MM.1S (cell line): ENCODE results near the gene EMILIN2.

ENCODE experiments used
- DNase-seq: peaks from one replicate; pipeline ENCODE4 v3.0.0-alpha.2; 2015
- H2AFZ ChIP-seq: fragments of 300-600 bp; sonication (generic); 2 replicates; pipeline ENCODE4 v1.6.0; 2016; ENCODE audit warnings: antibody characterized with exemption, low read length
- H3F3A ChIP-seq: fragments of 300-600 bp; sonication (generic); 2 replicates; pipeline ENCODE4 v1.6.1; 2016; ENCODE audit warnings: mild to moderate bottlenecking, antibody characterized with exemption, low read length, moderate library complexity, mixed read lengths; ENCODE audit not compliant: insufficient read depth
- H3K27ac ChIP-seq: fragments of 300-600 bp; sonication (generic); 2 replicates; pipeline ENCODE4 v1.5.1; 2016; ENCODE audit warnings: mild to moderate bottlenecking, low read length
- H3K27me3 ChIP-seq: fragments of 300-600 bp; sonication (generic); replicated peaks from 2 replicates; pipeline ENCODE4 v1.6.0; 2016; ENCODE audit warnings: low read length; ENCODE audit not compliant: insufficient read depth
- H3K36me3 ChIP-seq: fragments of 300-600 bp; sonication (generic); replicated peaks from 2 replicates; pipeline ENCODE4 v1.6.1; 2016; ENCODE audit warnings: mild to moderate bottlenecking, low read length, mixed read lengths; ENCODE audit not compliant: insufficient read depth
- H3K4me1 ChIP-seq: fragments of 300-600 bp; sonication (generic); 2 replicates; pipeline ENCODE4 v1.6.1; 2016; ENCODE audit warnings: low read length, mixed read lengths
- H3K4me2 ChIP-seq: fragments of 300-600 bp; sonication (generic); 2 replicates; pipeline ENCODE4 v1.6.0; 2016; ENCODE audit warnings: low read depth, low read length
- H3K4me3 ChIP-seq: fragments of 300-600 bp; sonication (generic); 2 replicates; pipeline ENCODE4 v1.5.1; 2016; ENCODE audit warnings: low read length, mixed read lengths
- H3K79me2 ChIP-seq: fragments of 300-600 bp; sonication (generic); 2 replicates; pipeline ENCODE4 v1.6.1; 2016; ENCODE audit warnings: mixed run types, low read length, mixed read lengths
- H3K9ac ChIP-seq: fragments of 300-600 bp; sonication (generic); 2 replicates; pipeline ENCODE4 v1.6.1; 2016; ENCODE audit warnings: low read length, mixed read lengths
- H3K9me2 ChIP-seq: fragments of 300-600 bp; sonication (generic); replicated peaks from 2 replicates; pipeline ENCODE4 v1.6.1; 2016; ENCODE audit warnings: mild to moderate bottlenecking, low read length, mixed read lengths; ENCODE audit not compliant: insufficient read depth
- H3K9me3 ChIP-seq: fragments of 300-600 bp; sonication (generic); replicated peaks from 2 replicates; pipeline ENCODE4 v1.6.1; 2016; ENCODE audit warnings: mild to moderate bottlenecking, low read length, mixed read lengths; ENCODE audit not compliant: insufficient read depth
- H4K20me1 ChIP-seq: fragments of 300-600 bp; sonication (generic); 2 replicates; pipeline ENCODE4 v1.6.1; 2016; ENCODE audit warnings: mild to moderate bottlenecking, low read length, moderate library complexity, mixed read lengths; ENCODE audit not compliant: insufficient read depth
- CTCF ChIP-seq: fragments of 300-600 bp; sonication (generic); IDR thresholded peaks from 2 replicates; pipeline ENCODE4 v1.5.1; 2016; ENCODE audit warnings: antibody characterized with exemption, low read length, mixed read lengths
- EZH2 ChIP-seq: fragments of 300-600 bp; sonication (generic); optimal IDR thresholded peaks from 2 replicates; pipeline ENCODE3; 2017; ENCODE audit warnings: low read depth, mild to moderate bottlenecking, antibody characterized with exemption, low read length, mixed read lengths
- EZH2phosphoT487 ChIP-seq: fragments of 300-600 bp; sonication (generic); IDR thresholded peaks from 2 replicates; pipeline ENCODE4 v1.6.1; 2018; ENCODE audit warnings: antibody characterized with exemption, low read length

The EMILIN2 gene

GRCh38 chr18:2891526-2892431, 45.0 kb downstream of the EMILIN2 start:
- Histone ChIP-seq H3K36me3 (no peaks in the 10 kb centered on the region), H2AFZ (no peak overlapping the region), H3K4me3 (no peak overlapping the region), H3K27me3 (no peaks in the 10 kb centered on the region), H3K27ac (no peak overlapping the region), H3K79me2 (no peaks in the 10 kb centered on the region), H3K9ac (no peak overlapping the region), H3K9me3 (no peaks in the 10 kb centered on the region), H3K9me2 (no peaks in the 10 kb centered on the region), H4K20me1 (no peaks in the 10 kb centered on the region), H3K4me2 (no peak overlapping the region), H3K4me1 (no peaks in the 10 kb centered on the region), H3F3A (no peaks in the 10 kb centered on the region)
- DNase-seq = no peak
- TF ChIP-seq CTCF = no peak
- no peak for TF ChIP-seq EZH2phosphoT487
- no peak for TF ChIP-seq EZH2

GRCh38 chr18:2893056-2893455, 46.2 kb downstream of the EMILIN2 start:
- Histone ChIP-seq H2AFZ (no peak overlapping the region), H3F3A (no peaks in the 10 kb centered on the region), H3K4me2 (no peak overlapping the region), H3K9me2 (no peaks in the 10 kb centered on the region), H3K27ac (no peak overlapping the region), H3K4me3 (no peak overlapping the region), H4K20me1 (no peaks in the 10 kb centered on the region), H3K9me3 (no peaks in the 10 kb centered on the region), H3K27me3 (no peaks in the 10 kb centered on the region), H3K79me2 (no peaks in the 10 kb centered on the region), H3K36me3 (no peaks in the 10 kb centered on the region), H3K9ac (no peak overlapping the region), H3K4me1 (no peaks in the 10 kb centered on the region)
- no peak for DNase-seq
- TF ChIP-seq EZH2 (no peak), EZH2phosphoT487 (no peak), CTCF (no peak)

GRCh38 chr18:2893676-2894075, 46.9 kb downstream of the EMILIN2 start:
- no peaks in the 10 kb centered on the region for H3K4me1 ChIP-seq
- no peaks in the 10 kb centered on the region for H3K36me3 ChIP-seq
- H3K9me2 ChIP-seq = no peaks in the 10 kb centered on the region
- H2AFZ ChIP-seq = no peak overlapping the region
- no peaks in the 10 kb centered on the region for H3K79me2 ChIP-seq
- no peaks in the 10 kb centered on the region for H3K9me3 ChIP-seq
- no peak overlapping the region for H3K4me3 ChIP-seq
- DNase-seq = no peak
- H3K9ac ChIP-seq = no peak overlapping the region
- no peak for TF ChIP-seq EZH2
- no peak for TF ChIP-seq EZH2phosphoT487
- TF ChIP-seq CTCF = no peak
- H3K4me2 ChIP-seq = no peak overlapping the region
- no peaks in the 10 kb centered on the region for H4K20me1 ChIP-seq
- H3K27me3 ChIP-seq = no peaks in the 10 kb centered on the region
- H3F3A ChIP-seq = no peaks in the 10 kb centered on the region
- no peak overlapping the region for H3K27ac ChIP-seq
